NCI-H2081 treated with DMSO at 0.1 percent for 48 hours (cell line): Measurements from ENCODE around the gene ADCY5.

Experiments used
- DNase-seq: peaks from one replicate; lab custom pipeline; 2025; lab: John Stamatoyannopoulos, UW

ADCY5 gene

DNA sequence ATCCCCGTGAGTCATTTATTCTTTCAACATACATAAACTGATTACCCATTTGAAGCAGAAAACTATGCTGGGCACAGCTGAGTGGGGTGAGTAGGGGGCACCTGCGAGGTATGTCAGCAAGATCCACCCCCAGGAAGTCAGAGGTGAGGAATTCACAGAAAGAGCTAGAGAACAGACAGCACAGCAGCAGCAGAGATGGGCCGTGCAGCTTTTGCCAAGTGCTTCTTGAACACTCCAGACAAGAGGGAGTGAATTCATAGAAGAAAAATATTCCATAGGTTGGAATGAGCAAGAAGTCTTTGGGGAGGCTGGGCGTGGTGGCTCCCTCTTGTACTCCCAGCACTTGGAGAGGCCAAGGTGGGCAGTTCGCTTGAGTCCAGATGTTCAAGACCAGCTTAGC lies 9.4 kb upstream of the ADCY5 start:
- DNase-seq, result no peak

DNA sequence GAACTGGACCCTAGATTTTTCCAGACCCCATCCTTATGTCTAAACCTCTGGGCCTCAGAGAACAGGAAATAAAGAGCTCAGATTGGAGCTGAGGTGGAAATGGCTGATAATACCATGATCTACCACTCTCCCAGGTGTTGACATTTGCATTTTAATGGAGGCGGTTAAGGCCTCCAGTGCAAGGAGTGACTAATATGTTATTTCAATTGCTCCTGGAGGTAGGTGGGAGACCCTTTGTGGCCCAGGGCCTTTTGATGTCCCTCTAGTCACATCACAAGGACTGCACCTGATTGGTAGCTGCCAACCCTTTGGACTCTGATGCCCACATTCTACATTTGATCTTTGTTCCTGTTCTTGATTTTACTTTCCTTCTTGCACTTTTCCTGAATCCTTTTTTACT lies 9.0 kb upstream of the ADCY5 start:
- DNase-seq, result no peak

DNA sequence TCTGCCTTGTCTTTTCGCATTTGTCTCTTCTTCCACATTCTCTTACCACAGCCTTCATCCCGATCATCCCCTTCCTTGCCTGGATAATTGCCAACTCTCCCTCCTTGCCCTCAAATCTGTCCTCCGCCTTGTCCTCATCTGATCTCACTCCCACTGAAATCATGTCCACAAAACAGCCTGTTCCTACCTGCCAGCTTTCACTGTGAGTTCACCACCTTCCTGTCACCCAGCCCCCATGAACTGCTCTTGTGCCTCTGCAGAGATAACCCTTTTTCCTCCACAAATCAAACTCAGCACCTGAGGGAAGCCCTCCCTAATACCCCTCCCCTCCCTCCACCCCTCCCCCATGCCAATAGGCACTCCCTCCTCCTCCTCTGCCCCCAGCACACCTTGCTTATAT lies 4.8 kb upstream of the ADCY5 start:
- no peak for DNase-seq

DNA sequence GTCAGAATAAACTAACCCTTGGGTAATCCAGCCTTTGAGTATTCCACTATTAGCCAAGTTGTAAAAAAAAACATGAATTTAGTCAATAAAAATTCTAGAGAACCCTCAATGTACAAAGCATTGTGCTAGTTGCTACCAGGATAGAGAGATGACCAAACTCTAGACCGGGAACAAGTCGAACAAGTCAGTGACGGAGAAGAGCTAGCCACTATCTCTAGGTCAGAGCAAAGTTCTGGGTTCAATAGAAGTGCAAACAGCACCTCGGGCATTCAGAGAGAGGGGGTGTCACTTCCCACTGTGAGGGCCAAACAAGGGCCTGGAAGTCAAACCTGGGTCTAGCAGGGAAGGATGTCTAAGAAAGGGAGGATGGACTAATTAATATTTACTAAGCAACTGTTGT lies 2.3 kb upstream of the ADCY5 start:
- no peak for DNase-seq

DNA sequence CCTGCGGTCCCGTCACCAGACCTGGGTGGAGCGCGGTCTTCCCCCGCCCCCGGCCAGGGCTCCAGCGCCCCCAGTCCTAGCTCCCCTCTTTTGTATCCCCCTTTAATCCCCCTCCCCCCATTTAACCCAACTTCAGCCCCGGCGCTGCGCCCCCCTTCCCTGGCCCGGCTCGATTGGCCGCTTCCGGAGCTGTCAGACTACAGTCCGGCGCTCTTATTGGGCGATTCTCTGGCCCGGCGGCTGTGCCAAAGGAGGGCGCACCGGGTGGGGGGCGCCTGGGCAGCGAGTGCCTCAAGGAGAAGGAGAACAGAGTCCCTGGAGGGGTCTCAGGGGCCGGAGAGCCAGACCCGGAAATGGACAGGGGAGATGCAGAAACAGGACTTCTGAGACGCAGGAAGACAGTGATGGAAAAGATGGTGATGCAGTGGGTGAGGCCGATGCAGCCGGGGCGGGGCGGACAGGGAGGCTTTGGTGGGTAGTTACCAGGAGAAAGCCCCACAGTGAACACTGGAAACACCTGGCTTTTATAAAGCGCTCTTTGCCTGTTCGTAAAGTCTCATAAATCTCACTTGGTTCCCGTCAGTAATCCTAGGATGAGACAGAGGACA lies 1.2 kb upstream of the ADCY5 start:
- no peak for DNase-seq

DNA sequence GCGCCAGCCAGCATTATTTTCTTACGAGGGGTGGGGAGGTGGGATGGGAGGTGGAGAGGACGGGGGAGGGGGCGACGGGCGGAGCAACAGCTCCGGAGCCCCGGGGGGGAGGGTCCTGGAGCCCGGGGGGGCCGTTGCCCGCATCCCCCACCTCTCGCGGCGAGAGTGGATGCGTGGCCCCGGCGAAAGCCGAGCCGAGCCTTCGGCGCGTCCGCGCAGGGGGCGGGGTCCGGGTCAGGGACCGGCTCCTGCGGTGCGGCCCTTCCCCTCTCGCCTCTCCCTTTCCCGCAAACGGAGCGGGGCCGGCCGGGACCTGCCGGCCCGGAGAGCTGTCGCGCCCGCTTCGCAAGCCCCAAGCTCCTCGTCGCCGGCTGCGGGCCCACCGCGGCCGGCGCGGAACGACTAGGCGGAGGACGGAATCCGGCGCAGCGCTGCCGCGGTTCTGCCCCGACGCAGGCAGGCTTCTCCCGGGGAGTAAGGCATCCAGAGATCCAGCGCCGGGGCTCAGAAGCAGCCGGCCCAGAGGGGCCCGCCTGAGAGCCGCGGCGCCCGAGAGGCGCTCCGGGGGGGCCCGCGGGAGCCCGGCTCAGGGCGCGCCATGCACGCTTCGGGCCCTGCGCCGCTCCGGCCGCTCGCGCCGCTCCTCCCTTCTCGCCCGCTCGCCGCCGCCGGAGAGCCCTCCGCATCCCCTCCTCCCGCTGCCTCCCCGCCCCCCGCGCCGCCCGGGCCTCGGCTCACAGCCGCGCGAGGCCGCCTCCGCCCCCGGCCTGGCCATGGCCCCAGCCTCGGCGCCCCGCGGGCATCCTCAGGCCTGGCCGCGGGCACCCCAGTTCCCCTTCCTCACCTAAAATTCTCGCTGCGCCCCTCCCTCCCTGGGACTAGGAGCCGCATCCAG lies 459 bp upstream of the ADCY5 start:
- DNase-seq, result no peak

DNA sequence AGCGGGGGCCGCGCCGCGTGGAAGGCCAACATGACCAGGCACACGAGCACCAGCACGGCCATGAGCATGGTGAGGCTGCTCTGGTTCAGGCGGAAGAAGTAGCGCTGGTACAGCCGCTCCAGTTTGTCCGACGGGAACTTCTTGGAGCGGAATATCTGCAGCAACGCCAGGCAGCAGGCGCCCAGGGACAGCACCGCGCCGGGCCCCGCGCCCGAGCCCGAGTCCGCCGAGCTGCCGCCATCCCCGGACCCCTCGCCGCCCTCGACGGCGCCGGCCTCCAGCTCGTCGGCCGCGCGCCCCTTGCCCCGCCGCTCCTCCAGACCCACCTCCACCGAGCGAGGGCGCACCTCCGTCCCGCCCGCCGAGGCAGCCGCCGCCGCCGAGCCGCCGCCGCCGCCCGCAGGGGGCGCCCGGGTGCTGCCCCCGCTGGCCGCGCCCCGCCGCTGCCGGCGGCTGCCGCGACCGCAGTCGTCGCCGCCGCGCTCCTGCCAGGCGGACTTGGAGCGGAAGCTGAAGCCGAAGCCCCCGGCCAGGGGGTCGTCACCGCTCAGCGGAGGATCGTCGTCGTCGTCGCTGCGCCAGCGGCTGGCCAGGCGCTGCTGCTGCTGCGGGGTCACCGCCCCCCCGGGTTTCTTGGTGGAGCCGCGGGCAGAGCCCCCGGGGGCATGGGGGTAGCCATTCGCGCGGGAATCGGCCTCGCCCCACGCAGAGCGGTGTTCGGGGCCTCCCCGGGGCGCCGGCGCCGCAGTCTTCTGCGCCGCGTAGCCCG lies 957 bp downstream of the ADCY5 start:
- DNase-seq, result no peak

DNA sequence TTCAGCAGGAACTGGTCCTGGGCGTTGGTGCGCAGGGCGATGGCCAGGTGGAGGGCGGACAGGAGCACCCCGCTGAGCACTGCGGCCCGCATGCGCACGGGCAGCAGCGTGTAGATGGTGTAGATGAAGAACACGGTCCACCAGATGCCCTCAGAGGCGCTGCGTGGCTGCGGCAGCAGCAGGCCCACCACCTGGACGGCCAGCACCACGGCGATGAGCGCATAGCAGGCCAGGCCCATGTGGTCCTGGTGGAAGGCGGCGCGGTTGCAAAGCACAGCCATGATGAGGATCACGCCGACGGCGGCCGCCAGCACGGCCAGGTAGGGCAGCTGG lies 1.5 kb downstream of the ADCY5 start:
- no peak for DNase-seq

DNA sequence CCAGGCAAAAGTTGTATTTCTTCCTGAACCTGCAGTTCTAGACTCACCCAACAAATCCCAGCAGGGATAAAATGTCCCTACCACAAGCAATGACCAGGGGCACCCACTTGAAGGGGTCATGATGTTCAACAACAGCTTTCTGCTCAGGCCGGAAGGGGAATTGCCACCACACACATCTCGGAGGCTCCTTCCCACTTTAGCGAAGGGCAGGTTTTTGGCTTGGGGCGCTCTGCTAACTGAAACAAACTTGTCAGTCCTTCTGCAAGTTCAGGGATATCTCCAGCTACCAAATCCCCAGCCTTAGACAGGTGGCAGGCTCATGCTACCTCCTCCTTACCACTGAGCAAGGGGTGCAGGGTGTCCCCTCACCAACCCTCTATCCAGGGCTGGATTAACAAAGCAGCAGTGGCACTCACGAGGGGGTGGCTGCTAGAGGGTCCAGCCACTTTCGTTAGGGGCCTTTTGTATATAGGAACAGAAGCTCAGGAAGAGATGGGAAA lies 2.2 kb downstream of the ADCY5 start:
- DNase-seq, result no peak

DNA sequence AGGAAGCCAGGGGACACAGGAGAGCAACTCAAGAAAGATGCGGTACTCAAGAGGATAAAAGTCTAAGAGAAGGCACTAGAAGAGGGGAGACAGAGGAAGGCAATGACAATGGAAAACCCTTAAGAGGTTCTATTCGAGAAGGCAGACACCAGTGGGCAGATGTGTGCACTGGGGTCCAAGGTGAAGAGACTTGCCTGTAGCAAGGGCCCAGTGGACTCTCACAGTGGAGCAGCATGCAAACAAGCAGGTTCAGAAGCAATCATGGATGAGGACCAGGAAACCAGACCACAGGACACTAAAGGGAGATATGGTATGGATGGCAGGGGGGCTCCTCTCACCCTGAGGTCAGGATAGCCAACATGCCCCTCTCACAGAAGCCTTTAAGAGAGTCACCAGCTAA lies 2.7 kb downstream of the ADCY5 start:
- DNase-seq, result no peak

DNA sequence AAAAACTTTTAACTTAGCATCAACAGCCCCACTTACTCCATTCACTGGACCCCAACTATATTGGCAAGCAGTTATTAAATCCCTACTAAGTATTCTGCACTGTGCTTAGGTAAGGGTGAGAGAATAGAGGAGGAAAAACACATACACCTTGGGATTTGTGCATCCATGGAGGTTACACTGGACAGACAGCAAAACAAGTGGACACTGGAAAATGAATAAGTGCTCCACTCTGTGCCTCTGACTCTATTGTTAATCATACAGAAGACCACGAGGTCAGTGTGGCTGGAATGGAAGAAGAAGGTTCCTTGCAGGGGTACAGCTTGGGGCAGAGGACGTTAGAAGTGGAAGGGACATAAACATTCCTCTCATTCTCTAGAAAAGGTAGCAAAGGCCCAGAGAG lies 3.2 kb downstream of the ADCY5 start:
- DNase-seq, result no peak

DNA sequence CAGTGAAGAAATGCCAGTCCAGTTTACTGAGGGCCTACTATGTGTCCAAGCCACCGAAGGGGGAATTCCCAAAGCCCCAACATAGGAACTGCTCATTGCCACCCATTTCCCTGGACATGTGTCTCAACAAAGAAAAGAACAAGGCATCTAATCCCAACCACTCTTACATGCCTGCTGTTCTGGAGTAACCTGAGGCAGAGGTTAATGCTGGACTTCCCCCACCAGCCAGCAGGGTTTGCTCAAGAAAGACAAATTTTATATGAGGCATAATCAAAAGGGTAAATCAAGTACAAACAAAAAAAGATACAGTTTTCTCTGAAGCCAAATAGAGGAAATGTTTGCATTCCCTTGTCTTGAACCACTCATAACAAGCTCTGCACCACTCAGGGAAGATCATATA lies 4.1 kb downstream of the ADCY5 start:
- DNase-seq, result no peak

DNA sequence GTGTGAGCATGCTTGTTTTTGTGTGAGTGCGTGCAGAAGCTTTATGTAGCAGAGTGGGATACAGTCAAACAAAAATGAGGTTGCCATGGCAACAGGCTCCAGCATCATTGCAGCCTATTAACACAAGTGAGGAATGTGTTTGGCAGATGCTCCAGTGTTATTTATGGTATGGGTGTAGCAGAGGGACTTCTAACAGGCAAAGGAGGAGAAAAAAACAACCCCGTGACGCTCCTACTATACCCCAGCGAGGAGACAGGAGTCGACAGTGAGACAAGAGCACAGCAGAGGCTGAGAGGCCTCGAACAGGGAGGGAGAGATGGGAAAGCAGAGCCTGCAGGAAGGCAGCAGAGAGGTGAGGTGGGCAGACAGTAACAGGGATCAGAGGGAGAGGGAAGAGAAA lies 4.9 kb downstream of the ADCY5 start:
- no peak for DNase-seq

DNA sequence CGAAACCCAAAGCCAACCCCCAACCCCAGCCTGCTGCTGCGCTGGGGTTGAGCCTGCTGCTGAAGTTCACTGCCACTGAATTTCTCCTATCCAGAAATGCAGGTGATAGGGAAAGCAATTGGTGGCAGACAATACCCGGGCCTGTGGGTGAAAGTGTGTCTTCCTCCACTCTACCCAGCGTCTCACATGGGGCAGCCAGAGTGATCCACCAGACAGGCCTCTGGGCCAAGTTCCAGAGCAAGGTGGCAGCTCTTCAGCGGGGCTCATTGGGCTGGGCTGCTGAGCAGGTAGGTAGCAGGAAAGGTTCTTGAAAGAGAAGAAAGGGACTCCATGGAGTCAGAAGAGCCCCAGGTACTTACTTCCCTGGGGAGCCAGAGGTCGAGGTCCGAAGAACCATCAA lies 6.0 kb downstream of the ADCY5 start:
- DNase-seq, result no peak

DNA sequence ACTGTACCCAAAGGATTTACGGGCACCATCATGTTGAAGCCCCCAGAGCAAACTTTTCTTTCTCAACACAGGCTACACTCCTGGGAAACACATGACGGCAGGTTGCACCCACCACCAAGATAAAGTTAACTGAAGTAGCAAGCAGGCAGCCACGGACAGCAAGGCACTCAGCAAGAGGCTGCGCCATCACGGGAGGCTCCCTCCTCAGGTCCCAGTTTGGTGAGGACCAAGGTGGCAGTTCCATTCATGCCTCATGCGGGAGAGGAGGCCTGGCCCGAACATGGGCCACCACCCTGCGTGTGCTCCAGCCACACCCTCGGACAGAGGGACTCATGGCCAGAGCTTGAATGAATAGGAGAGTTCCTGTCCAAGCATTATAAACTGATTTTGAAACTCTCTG lies 6.8 kb downstream of the ADCY5 start:
- DNase-seq, result no peak

DNA sequence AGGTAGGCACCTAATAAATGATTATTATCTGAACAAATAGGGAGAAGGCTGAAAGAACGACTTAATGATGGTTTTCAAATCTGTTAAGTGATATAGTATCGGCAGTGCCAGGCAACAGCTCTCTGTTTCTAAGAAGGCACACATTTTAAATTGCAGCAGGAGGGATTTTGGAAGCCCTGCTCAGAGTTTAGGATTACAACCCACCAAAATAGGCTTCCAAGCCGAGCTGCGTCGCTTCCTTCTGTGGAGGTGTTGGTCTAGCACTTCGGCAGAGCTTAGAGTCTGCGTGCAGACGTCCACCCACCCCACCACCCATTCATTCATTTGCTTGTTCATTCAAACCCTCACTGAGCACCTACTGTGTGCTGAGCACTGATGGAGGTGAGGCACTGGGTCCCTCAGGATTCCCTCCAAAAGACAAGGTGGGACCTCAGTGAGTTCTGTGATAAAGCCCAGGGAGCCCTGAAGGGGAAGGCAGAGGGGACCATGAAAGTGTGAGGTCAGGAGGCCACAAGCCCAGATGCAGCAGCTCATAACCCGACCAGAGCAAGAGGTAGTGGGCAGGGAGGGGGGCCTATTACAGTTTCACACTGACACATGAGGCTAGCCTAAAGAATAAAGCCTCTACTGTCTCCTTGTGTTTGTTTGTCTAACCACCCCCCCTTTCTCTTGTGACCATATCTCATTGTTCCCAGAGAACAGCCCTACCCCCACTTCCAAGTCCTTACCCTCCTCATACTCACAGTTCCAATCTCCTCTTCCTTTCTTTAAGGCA lies 8.9 kb downstream of the ADCY5 start:
- no peak for DNase-seq

DNA sequence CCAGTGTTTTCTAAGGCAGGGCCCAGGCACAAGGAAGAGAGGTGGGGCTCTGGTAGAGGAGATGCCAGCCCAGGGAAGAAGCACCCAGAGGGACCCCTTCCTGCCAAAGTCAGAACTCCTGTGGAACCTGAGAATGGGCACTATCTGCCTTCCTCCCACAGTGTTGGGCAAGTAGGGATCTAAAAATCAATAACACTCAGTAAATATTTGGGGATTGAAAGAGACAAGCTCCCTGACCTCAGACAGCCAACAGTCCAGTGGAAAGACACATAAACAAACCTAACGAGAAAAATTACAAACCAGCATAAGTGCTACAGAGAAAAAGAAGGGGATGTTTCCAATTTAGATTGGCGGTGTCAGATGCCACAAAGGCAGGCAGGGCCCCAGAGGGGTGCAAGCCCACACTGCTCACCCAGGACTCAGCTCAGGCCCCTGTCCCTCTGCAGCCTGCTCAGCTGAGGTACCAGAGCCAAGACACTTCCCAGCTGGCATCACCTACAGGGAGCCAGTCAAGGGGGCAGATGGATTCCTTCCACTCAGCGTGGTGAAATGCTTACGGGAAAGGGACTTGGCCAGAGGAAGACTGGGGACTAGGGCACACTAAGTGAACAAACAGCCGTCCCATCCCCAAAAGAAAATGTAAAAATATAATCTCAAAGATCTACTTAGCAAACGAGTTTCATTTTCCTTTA lies 15.9 kb downstream of the ADCY5 start:
- DNase-seq, result no peak

DNA sequence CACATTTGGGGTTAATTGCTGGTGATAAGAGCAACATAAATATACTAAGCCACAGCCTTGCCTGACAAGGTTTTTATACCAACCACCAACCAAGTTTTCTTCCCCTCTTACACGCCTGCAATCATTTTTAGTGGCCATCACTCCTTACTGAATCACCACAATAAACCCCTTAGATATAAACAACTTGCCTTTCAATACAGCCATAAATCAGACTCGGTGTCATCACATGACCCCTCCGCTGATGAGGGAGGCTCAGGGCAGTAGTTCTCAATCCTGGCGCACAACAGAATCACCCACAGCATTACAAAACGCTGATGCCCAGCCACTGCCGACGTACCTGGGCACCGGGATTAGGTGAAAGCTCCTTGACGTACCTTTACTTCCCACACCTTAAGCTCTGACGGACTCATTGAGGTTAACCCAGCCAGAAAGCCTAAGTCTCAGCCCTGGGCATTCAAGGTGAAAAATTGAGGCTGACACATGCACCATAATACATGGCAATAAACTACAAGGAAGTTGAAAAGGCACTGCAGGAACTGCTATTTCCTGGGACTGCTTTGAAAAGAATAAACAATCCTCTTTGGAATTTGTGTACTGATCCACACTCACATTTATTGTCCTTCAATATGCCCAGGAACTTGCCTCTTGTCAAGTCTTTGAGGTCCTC lies 17.1 kb downstream of the ADCY5 start:
- no peak for DNase-seq

DNA sequence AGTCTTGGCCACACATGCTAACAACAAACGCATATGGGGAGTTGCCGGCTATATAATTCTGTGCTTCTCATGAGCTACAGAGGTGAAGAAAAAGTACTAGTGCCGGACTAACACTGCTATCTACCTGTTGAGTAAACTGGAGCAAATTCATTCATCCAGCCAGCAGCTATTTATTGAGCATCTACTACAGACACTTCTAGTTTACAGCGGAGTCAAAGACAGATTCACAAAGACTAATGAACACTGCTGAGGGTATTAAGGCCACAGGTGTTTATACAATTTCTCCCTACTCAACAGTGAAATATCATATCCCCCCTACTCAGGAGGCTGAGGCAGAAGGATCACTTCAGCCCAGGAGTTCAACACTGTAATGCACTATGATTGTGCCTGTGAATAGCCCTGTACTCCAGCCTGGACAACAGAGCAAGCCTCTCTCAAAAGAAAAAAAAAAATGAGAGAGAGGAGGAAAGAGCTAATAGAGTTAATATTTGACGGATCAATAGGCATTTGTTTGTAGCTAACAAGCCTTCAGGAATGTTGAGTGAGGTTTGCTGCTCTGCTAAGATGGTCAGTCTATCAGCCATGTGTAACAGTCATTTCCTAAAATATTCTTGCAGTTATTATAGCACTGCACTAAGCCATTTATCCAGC lies 17.8 kb downstream of the ADCY5 start:
- no peak for DNase-seq

DNA sequence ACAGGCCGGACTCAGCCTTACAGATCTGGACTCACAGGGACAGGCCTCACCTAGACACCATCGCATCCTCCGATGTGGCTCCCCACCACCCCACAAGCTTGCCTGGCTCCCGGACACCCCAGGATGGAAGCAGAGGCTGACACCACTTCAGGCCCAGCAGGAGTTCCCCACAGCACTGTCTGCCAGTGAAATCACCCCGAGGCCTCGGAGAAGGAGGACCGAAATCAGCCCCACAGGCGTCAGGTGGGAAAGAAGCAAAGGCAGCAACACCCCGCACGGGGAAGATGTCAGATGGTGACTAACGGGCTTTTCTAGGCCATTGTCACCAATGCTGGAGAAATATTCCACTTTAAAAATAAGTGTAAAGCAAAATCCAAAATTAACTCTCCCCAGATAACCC lies 18.6 kb downstream of the ADCY5 start:
- DNase-seq, result no peak
